ENCODE data around the gene NFU1. TPM values are rescaled to one million over a fixed set of nuclear protein-coding genes. Genes with fewer than 3 reads are reported as not detected.

The NFU1 gene
- total RNA-seq, result 10 to 100 TPM; 32.0 to 48.1 (median 40.9) TPM

DNA sequence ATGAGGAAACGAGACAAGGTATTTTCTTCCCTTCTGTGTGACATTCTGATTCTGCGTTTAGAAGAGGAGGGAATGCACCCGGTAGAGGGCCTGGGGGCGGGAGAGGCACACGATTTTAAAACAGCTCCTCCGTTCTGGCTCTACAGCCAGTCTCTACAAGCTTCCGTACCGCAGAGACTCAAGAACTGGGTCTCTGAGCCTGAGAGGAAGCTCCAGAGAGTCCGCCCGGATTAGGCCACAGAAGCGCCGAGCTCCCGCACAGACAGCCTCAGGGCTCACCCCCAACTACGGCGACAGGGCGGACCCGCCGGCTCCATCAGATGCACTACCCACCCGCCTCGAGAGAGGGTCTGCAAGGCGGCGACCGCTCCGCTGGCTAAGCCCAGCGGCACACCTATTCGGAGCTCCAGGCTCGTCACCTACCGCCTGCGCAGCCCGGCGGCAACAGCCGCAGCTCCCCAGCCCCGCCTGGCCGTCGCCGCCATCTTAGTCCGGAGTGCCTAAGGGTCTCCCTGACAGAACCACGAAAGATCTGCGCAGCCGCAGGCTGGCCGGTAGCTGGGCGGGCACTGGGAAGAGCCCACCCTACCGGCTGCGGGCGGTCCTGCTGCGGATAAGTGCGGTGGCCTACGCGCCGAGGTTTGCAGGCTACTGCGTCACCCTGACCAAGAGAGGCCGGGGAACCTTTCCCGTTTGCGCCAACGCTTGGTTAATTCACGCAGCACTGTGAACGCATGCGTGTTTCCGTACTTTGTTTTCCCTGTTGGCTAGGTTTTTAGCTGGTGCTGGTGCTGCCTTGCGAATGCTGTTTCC is at the start of gene NFU1:
NFU1 (minus strand) TSS at position 498 of the 813 bp plus-strand sequence; CDS start at position 485, 13 bp downstream.
- Histone ChIP-seq H3K36me3 (no peaks in the 10 kb centered on the region), H3K9me3 (no peaks in the 10 kb centered on the region), H3K27ac (peak within 1 kb of the TSS; percentile 96 to 99 (median 98)), H3K4me1 (peaks cover 0 to 31% (median 10%) of the 10 kb centered on the region in 4 donors), H3K4me3 (peak within 1 kb of the TSS; percentile 72 to 97 (median 88)), H3K27me3 (no peaks in the 10 kb centered on the region)
- 0% methylated on average over 46 to 52 of the region's 60 CpGs for WGBS, 2 donors
- TF ChIP-seq, protein P1, sequence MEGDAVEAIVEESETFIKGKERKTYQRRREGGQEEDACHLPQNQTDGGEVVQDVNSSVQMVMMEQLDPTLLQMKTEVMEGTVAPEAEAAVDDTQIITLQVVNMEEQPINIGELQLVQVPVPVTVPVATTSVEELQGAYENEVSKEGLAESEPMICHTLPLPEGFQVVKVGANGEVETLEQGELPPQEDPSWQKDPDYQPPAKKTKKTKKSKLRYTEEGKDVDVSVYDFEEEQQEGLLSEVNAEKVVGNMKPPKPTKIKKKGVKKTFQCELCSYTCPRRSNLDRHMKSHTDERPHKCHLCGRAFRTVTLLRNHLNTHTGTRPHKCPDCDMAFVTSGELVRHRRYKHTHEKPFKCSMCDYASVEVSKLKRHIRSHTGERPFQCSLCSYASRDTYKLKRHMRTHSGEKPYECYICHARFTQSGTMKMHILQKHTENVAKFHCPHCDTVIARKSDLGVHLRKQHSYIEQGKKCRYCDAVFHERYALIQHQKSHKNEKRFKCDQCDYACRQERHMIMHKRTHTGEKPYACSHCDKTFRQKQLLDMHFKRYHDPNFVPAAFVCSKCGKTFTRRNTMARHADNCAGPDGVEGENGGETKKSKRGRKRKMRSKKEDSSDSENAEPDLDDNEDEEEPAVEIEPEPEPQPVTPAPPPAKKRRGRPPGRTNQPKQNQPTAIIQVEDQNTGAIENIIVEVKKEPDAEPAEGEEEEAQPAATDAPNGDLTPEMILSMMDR (IDR thresholded peaks at IDR 0.05), result peak; percentile 54 to 92 (median 89)
- peak; percentile 34 to 92 for TF ChIP-seq POLR2A (IDR thresholded peaks at IDR 0.05)
- TF ChIP-seq EP300 (IDR thresholded peaks at IDR 0.05), result peak in 1 of 2 donors; percentile 96
- peak; percentile 82 to 83 for DNase-seq (ENCODE audit: low spot score in 2 of 2)

- Histone ChIP-seq H3K4me3 (no peak overlapping the region), H3K27me3 (no peaks in the 10 kb centered on the region), H3K27ac (no peak overlapping the region), H3K4me1 (no peaks in the 10 kb centered on the region), H3K9me3 (no peaks in the 10 kb centered on the region), H3K36me3 (peaks cover 0 to 48% (median 0%) of the 10 kb centered on the region in 3 donors)
- DNase-seq (ENCODE audit: low spot score in 2 of 2), result no peak
- TF ChIP-seq EP300 (IDR thresholded peaks at IDR 0.05) (no peak), POLR2A (IDR thresholded peaks at IDR 0.05) (no peak)
- TF ChIP-seq, protein P1 (IDR thresholded peaks at IDR 0.05), result no peak
- 71 to 80% methylated on average over 3 of the region's 3 CpGs for WGBS, 2 donors
Measured at GRCh38 chr2:69483696-69484095, 46.5 kb upstream of the NFU1 start.

- DNase-seq (ENCODE audit: low spot score in 2 of 2), result no peak
Measured at GRCh38 chr2:69483024-69483423, 45.8 kb upstream of the NFU1 start.

GRCh38 chr2:69482471-69482870 is 45.2 kb upstream of the NFU1 start:
- 77 to 79% methylated on average over 3 of the region's 3 CpGs for WGBS, 2 donors
- no peak overlapping the region for H3K4me3 ChIP-seq
- no peaks in the 10 kb centered on the region for H3K27me3 ChIP-seq
- H3K36me3 ChIP-seq, result peaks cover 0 to 58% (median 0%) of the 10 kb centered on the region in 3 donors
- no peak overlapping the region for H3K27ac ChIP-seq
- no peaks in the 10 kb centered on the region for H3K4me1 ChIP-seq
- no peak for DNase-seq (ENCODE audit: low spot score in 2 of 2)
- no peak for TF ChIP-seq EP300 (IDR thresholded peaks at IDR 0.05)
- TF ChIP-seq, protein P1 (IDR thresholded peaks at IDR 0.05), result no peak
- H3K9me3 ChIP-seq, result no peaks in the 10 kb centered on the region

More at GRCh38 chr2:69483024-69483423, 45.8 kb upstream of the NFU1 start:
- Histone ChIP-seq H3K36me3 (peaks cover 0 to 53% (median 0%) of the 10 kb centered on the region in 3 donors), H3K4me1 (no peaks in the 10 kb centered on the region), H3K4me3 (no peak overlapping the region), H3K9me3 (no peaks in the 10 kb centered on the region), H3K27me3 (no peaks in the 10 kb centered on the region), H3K27ac (no peak overlapping the region)
- TF ChIP-seq POLR2A (IDR thresholded peaks at IDR 0.05), result no peak
- TF ChIP-seq EP300 (IDR thresholded peaks at IDR 0.05), result no peak
- TF ChIP-seq, protein P1 (IDR thresholded peaks at IDR 0.05), result no peak
- WGBS, 2 donors, result 56 to 60% methylated on average over 4 of the region's 4 CpGs

GRCh38 chr2:69481421-69481820 is 44.2 kb upstream of the NFU1 start:
- DNase-seq (ENCODE audit: low spot score in 2 of 2), result no peak
- Histone ChIP-seq H3K27ac (no peak overlapping the region), H3K4me3 (no peak overlapping the region), H3K9me3 (no peaks in the 10 kb centered on the region), H3K27me3 (no peaks in the 10 kb centered on the region), H3K4me1 (no peaks in the 10 kb centered on the region), H3K36me3 (peaks cover 0 to 54% (median 0%) of the 10 kb centered on the region in 3 donors)
- TF ChIP-seq, protein P1 (IDR thresholded peaks at IDR 0.05), result no peak
- TF ChIP-seq EP300 (IDR thresholded peaks at IDR 0.05) (no peak), POLR2A (IDR thresholded peaks at IDR 0.05) (no peak)
- 100% methylated on average over 1 of the region's 1 CpG for WGBS, 2 donors
